HG03439 (cell line): ENCODE results near the gene SLC4A1.

ENCODE experiments used
- ATAC-seq: cut with Tn5 transposase; IDR thresholded peaks from one replicate; pipeline ENCODE4 v1.9.1; 2021; ENCODE audit warnings: mild to moderate bottlenecking, moderate library complexity; ENCODE audit not compliant: unreplicated experiment

SLC4A1 gene

GRCh38 chr17:44221862-44222111 lies 46.1 kb downstream of the SLC4A1 start:
- ATAC-seq: no peak

GRCh38 chr17:44221084-44221861 lies 46.7 kb downstream of the SLC4A1 start:
- ATAC-seq: no peak

GRCh38 chr17:44220213-44221083 lies 47.5 kb downstream of the SLC4A1 start:
- ATAC-seq: no peak

GRCh38 chr17:44219616-44220212 lies 48.2 kb downstream of the SLC4A1 start, which contains the start of gene UBTF:
UBTF (minus strand) TSS chr17:44219675; CDS start chr17:44218229, 1,446 bp downstream.
- peak; percentile 3 for ATAC-seq

GRCh38 chr17:44219108-44219615 lies 48.8 kb downstream of the SLC4A1 start:
- peak; percentile 29 for ATAC-seq

GRCh38 chr17:44218344-44219107 lies 49.4 kb downstream of the SLC4A1 start:
- peak; percentile 29 for ATAC-seq

GRCh38 chr17:44217738-44218343 lies 50.1 kb downstream of the SLC4A1 start:
- ATAC-seq: no peak

- ATAC-seq: no peak
Measured at GRCh38 chr17:44216694-44217093, 51.2 kb downstream of the SLC4A1 start.

- ATAC-seq: no peak
Measured at GRCh38 chr17:44216173-44216572, 51.8 kb downstream of the SLC4A1 start.

GRCh38 chr17:44214896-44215295 lies 53.0 kb downstream of the SLC4A1 start:
- ATAC-seq: no peak

- no peak for ATAC-seq
Measured at GRCh38 chr17:44214230-44214494, 53.8 kb downstream of the SLC4A1 start.

- no peak for ATAC-seq
Measured at GRCh38 chr17:44213403-44214229, 54.3 kb downstream of the SLC4A1 start.

- ATAC-seq: no peak
Measured at GRCh38 chr17:44212507-44213402, 55.2 kb downstream of the SLC4A1 start.

- ATAC-seq: no peak
Measured at GRCh38 chr17:44211281-44212265, 56.4 kb downstream of the SLC4A1 start.

GRCh38 chr17:44210342-44211192 lies 57.4 kb downstream of the SLC4A1 start:
- ATAC-seq: peak; percentile 68

- ATAC-seq: no peak
Measured at GRCh38 chr17:44209786-44210341, 58.1 kb downstream of the SLC4A1 start.
